SK-N-SH (cell line): ENCODE data around the gene SLC16A10. TPM values are rescaled to one million over a fixed set of nuclear protein-coding genes. Genes with fewer than 3 reads are reported as not detected.

ENCODE experiments used
- CTCF ChIA-PET: fragments of 300-600, 350-600 bp; formaldehyde crosslinking; extraction: SDS; loops from one replicate; lab custom pipeline; 2021; lab: Yijun Ruan, JAX
- POLR2A ChIA-PET: fragments of 350-600 bp; sonication (Branson Sonifier 250); formaldehyde crosslinking; extraction: SDS; loops from one replicate; lab custom pipeline; 2020; ENCODE audit warnings: antibody characterized with exemption, inconsistent platforms; lab: Yijun Ruan, JAX
- DNase-seq: peaks from one replicate; pipeline ENCODE4 v3.0.0; 2012
- H2AFZ ChIP-seq: fragments of 200-600 bp; sonication (generic); 2 replicates; pipeline ENCODE4 v1.8.1; 2016; ENCODE audit warnings: antibody characterized with exemption, mild to moderate bottlenecking, low read depth
- H3F3A ChIP-seq: fragments of 200-600 bp; sonication (generic); replicated peaks from 2 replicates; pipeline ENCODE3; 2016; ENCODE audit warnings: antibody characterized with exemption, mild to moderate bottlenecking; ENCODE audit not compliant: insufficient read depth
- H3K27ac ChIP-seq, 2 experiments: fragments of 200-500 bp in 1 of 2; fragments of 200-600 bp in 1 of 2; sonication (Bioruptor generic) in 1 of 2; sonication (generic), shearing (Covaris generic) in 1 of 2; 2 replicates each; pipeline versions ENCODE4 v1.5.1 to v1.6.1; 2014 to 2016; ENCODE audit warnings: low read depth in 2 of 2, inconsistent platforms in 1 of 2, low read length in 1 of 2, mild to moderate bottlenecking in 1 of 2, mixed read lengths in 1 of 2
- H3K27me3 ChIP-seq: fragments of 200-600 bp; sonication (generic), shearing (Covaris generic); 2 replicates; pipeline ENCODE4 v1.6.1; 2016; ENCODE audit warnings: mixed run types; ENCODE audit not compliant: insufficient read depth
- H3K36me3 ChIP-seq, 2 experiments: fragments of 200-500 bp in 1 of 2; fragments of 200-600 bp in 1 of 2; sonication (Bioruptor generic) in 1 of 2; sonication (generic) in 1 of 2; replicated peaks in 1 of 2; 2 replicates each; pipeline versions ENCODE3 to v1.5.1; 2014 to 2016; ENCODE audit warnings: low read length in 1 of 2, mild to moderate bottlenecking in 1 of 2; ENCODE audit not compliant: insufficient read depth in 2 of 2, control insufficient read depth in 1 of 2
- H3K4me1 ChIP-seq, 2 experiments: fragments of 200-500 bp in 1 of 2; fragments of 200-600 bp in 1 of 2; sonication (Bioruptor generic) in 1 of 2; sonication (generic), shearing (Covaris generic) in 1 of 2; 2 replicates each; pipeline versions ENCODE4 v1.5.1 to v1.6.1; 2014 to 2016; ENCODE audit warnings: low read depth in 1 of 2, low read length in 1 of 2, mixed run types in 1 of 2; ENCODE audit not compliant: insufficient read depth in 2 of 2, control insufficient read depth in 1 of 2
- H3K4me2 ChIP-seq: fragments of 200-600 bp; sonication (generic), shearing (Covaris generic); 2 replicates; pipeline ENCODE4 v1.6.1; 2017; ENCODE audit warnings: mixed run types
- H3K4me3 ChIP-seq, 2 experiments: fragments of 200-500 bp in 1 of 2; fragments of 200-600 bp in 1 of 2; sonication (Bioruptor generic) in 1 of 2; sonication (generic), shearing (Covaris generic) in 1 of 2; 2 replicates each; pipeline versions ENCODE4 v1.5.1 to v1.8.1; 2014 to 2016; ENCODE audit warnings: low read depth in 2 of 2, inconsistent platforms in 1 of 2, low read length in 1 of 2, mild to moderate bottlenecking in 1 of 2, mixed read lengths in 1 of 2, moderate library complexity in 1 of 2
- H3K79me2 ChIP-seq: fragments of 200-600 bp; sonication (generic); 2 replicates; pipeline ENCODE4 v1.8.1; 2017; ENCODE audit warnings: mild to moderate bottlenecking; ENCODE audit not compliant: insufficient read depth
- H3K9ac ChIP-seq: fragments of 200-600 bp; sonication (generic); 2 replicates; pipeline ENCODE4 v1.6.1; 2017; ENCODE audit warnings: mixed run types
- H3K9me2 ChIP-seq: fragments of 200-600 bp; sonication (generic); 2 replicates; pipeline ENCODE4 v1.6.1; 2017; ENCODE audit warnings: mixed run types
- H3K9me3 ChIP-seq: fragments of 200-600 bp; sonication (generic); 2 replicates; pipeline ENCODE4 v1.6.1; 2017; ENCODE audit warnings: mixed run types, mild to moderate bottlenecking, moderate library complexity
- H4K20me1 ChIP-seq: fragments of 200-600 bp; sonication (generic); 2 replicates; pipeline ENCODE4 v1.6.1; 2017; ENCODE audit warnings: mild to moderate bottlenecking, mixed run types; ENCODE audit not compliant: insufficient read depth
- EP300 ChIP-seq, 2 experiments: IDR thresholded peaks; 2 replicates each; pipeline versions ENCODE4 v1.4.0 to v1.6.1; 2012; ENCODE audit warnings: borderline replicate concordance in 1 of 2, low read depth in 1 of 2, low read length in 1 of 2
- MEF2A ChIP-seq: IDR thresholded peaks from 2 replicates; pipeline ENCODE4 v1.4.0; 2012; ENCODE audit warnings: low read depth, borderline replicate concordance
- MXI1 ChIP-seq: IDR thresholded peaks from 2 replicates; pipeline ENCODE4 v1.6.1; 2012; ENCODE audit warnings: mild to moderate bottlenecking, low read depth, low read length, improper control_type of control experiment
- NFIC ChIP-seq: IDR thresholded peaks from 2 replicates; pipeline ENCODE4 v1.4.0; 2012; ENCODE audit warnings: borderline replicate concordance
- NRF1 ChIP-seq: IDR thresholded peaks from 2 replicates; pipeline ENCODE4 v1.6.1; 2012; ENCODE audit warnings: low read depth, mild to moderate bottlenecking, low read length
- POLR2AphosphoS5 ChIP-seq: IDR thresholded peaks from 2 replicates; pipeline ENCODE4 v1.6.1; 2012; ENCODE audit warnings: low read depth, low read length
- RXRA ChIP-seq: IDR thresholded peaks from 2 replicates; pipeline ENCODE4 v1.4.0; 2012; ENCODE audit warnings: low read depth, mild to moderate bottlenecking, borderline replicate concordance
- SMC3 ChIP-seq: IDR thresholded peaks from 2 replicates; pipeline ENCODE4 v1.6.1; 2012; ENCODE audit warnings: low read depth, low read length, improper control_type of control experiment
- TAF1 ChIP-seq: IDR thresholded peaks from 2 replicates; pipeline ENCODE4 v1.6.1; 2012; ENCODE audit warnings: low read depth, mild to moderate bottlenecking, low read length, moderate library complexity, borderline replicate concordance
- TEAD4 ChIP-seq: IDR thresholded peaks from 2 replicates; pipeline ENCODE4 v1.4.0; 2012; ENCODE audit warnings: mild to moderate bottlenecking, borderline replicate concordance; ENCODE audit not compliant: insufficient read depth
- WGBS: methylation state at CpG from one replicate; pipeline ENCODE4 v1.1.6; 2017; ENCODE audit warnings: low lambda C conversion rate; 5-methylcytosine and 5-hydroxymethylcytosine counted together
- polyA plus RNA-seq, 3 experiments: library from polyadenylated mRNA; depleted of rRNA; stranded (reverse); fragments of >200 nt; gene quantifications; 2 replicates each; pipeline ENCODE4 v1.2.3, GENCODE V29; 2012
- TF ChIP-seq, protein P1 (sequence below): IDR thresholded peaks from 2 replicates; pipeline ENCODE4 v1.4.0; 2012; ENCODE audit warnings: low read depth, borderline replicate concordance
- TF ChIP-seq, protein P2 (sequence below): fragments of 150-350 bp; IDR thresholded peaks from 2 replicates; pipeline ENCODE4 v1.6.1; 2016; ENCODE audit warnings: mild to moderate bottlenecking, low read depth, low read length
- TF ChIP-seq, protein P3 (sequence below): IDR thresholded peaks from 2 replicates; pipeline ENCODE4 v1.4.0; 2012; ENCODE audit warnings: low read depth

SLC16A10 gene
- polyA plus RNA-seq, 1 of the 3 experiments (the other 2 are of a cell fraction) = 0.12 TPM

DNA sequence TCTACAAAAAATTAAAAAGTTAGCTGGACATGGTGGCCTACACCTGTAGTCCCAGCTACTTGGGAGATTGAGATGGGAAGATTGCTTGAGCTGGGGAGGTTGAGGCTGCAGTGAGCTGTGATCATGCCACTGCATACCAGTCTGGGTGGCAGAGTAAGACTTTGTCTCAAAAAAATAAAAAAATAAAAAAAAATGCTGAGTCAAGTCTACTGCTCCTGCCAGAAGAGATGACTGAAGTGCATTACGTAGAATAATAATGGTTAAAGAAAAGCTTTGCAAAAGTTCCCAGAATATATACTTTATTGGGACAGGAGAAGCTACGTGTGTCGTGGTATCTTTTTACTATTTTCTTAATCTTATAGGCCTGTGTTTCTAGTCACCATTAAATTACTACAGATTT lies 125.3 kb downstream of the SLC16A10 start (continued):
- TF ChIP-seq MEF2A = no peak
- TF ChIP-seq, protein P1, sequence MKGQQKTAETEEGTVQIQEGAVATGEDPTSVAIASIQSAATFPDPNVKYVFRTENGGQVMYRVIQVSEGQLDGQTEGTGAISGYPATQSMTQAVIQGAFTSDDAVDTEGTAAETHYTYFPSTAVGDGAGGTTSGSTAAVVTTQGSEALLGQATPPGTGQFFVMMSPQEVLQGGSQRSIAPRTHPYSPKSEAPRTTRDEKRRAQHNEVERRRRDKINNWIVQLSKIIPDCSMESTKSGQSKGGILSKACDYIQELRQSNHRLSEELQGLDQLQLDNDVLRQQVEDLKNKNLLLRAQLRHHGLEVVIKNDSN = no peak
- TF ChIP-seq NRF1 = no peak
- no peak for TF ChIP-seq POLR2AphosphoS5

DNA sequence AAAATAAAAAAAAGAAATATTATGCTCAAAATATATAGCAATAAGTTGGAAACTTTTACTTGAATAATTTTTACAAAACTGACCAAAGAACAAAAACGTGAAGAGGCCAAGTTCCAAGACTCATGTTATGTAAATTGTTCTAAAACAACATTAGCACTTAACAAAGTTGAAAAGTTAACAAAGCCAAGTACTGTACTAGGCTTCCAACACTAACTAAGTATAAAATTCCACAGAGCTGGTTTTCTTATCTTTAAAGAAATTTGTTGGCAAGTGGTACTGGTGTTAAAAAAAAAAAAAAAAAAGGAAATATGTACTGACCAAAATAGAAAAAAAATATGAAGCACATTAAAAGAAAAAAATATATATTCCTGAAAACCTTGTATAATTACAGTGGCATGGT lies 127.8 kb downstream of the SLC16A10 start:
- CTCF ChIA-PET = interaction anchor here (1.4 kb wide), 1 partner anchor 158 kb away, joined by 7 read pairs; no protein-coding TSS in a partner anchor
- Histone ChIP-seq H3K9me3 (no peaks in the 10 kb centered on the region), H3K9ac (no peak overlapping the region), H3K27ac (no peak overlapping the region), H4K20me1 (no peaks in the 10 kb centered on the region), H3K36me3 (no peaks in the 10 kb centered on the region), H3K4me3 (no peak overlapping the region)
- DNase-seq = no peak
- WGBS = 70% methylated on average over 1 of the region's 1 CpG
- TF ChIP-seq NFIC = no peak
- no peak for TF ChIP-seq RXRA
- TF ChIP-seq, protein P2, sequence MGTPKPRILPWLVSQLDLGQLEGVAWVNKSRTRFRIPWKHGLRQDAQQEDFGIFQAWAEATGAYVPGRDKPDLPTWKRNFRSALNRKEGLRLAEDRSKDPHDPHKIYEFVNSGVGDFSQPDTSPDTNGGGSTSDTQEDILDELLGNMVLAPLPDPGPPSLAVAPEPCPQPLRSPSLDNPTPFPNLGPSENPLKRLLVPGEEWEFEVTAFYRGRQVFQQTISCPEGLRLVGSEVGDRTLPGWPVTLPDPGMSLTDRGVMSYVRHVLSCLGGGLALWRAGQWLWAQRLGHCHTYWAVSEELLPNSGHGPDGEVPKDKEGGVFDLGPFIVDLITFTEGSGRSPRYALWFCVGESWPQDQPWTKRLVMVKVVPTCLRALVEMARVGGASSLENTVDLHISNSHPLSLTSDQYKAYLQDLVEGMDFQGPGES = no peak
- no peak for TF ChIP-seq TAF1
- TF ChIP-seq, all 33 proteins: peak for 0
- H3K27me3 ChIP-seq = no peaks in the 10 kb centered on the region
- peaks cover 0 to 2% of the 10 kb centered on the region in 2 experiments; a peak in 1 of 4 replicates for H3K4me1 ChIP-seq
- no peaks in the 10 kb centered on the region for H3K9me2 ChIP-seq
- no peaks in the 10 kb centered on the region for H3K79me2 ChIP-seq
- H2AFZ ChIP-seq = no peak overlapping the region
- no peaks in the 10 kb centered on the region for H3F3A ChIP-seq
- H3K4me2 ChIP-seq = no peak overlapping the region
- POLR2A ChIA-PET = no interaction called here

DNA sequence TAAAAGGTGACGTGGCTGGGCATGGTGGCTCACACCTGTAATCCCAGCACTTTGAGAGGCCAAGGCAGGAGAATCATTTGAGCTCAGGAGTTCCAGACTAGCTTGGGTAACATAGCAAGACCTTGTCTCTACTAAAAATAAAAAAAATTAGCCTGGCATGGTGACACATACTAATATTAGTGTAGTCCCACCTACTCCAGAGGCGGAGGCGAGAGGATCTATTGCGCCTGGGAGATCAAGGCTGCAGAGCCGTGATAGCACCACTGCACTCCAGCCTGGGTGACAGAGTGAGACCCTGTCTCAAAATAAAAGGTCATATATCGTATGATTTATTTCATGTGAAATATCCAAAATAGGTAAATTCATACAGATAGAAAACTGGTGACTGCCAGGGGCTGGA lies 132.5 kb downstream of the SLC16A10 start:
- no peak overlapping the region for H3K4me3 ChIP-seq
- H3K36me3 ChIP-seq = no peaks in the 10 kb centered on the region
- H3K9me3 ChIP-seq = no peaks in the 10 kb centered on the region
- peaks cover 0 to 2% of the 10 kb centered on the region in 2 experiments; a peak in 1 of 4 replicates for H3K4me1 ChIP-seq
- no peaks in the 10 kb centered on the region for H4K20me1 ChIP-seq
- no peaks in the 10 kb centered on the region for H3F3A ChIP-seq
- DNase-seq = no peak
- no peak for TF ChIP-seq EP300 (IDR thresholded peaks at IDR 0.05; ENCODE audit: borderline replicate concordance in 1 of 2, low read depth in 1 of 2, low read length in 1 of 2)
- TF ChIP-seq TEAD4 = no peak
- TF ChIP-seq MXI1 = no peak
- no peak for TF ChIP-seq SMC3
- TF ChIP-seq, protein P2 = no peak
- TF ChIP-seq, protein P3, sequence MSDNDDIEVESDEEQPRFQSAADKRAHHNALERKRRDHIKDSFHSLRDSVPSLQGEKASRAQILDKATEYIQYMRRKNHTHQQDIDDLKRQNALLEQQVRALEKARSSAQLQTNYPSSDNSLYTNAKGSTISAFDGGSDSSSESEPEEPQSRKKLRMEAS = no peak
- TF ChIP-seq, all 33 proteins: peak for 0
- CTCF ChIA-PET = interaction anchor here (0.9 to 4.0 kb wide), 3 partner anchors 8 to 209 kb away, joined by 3 to 19 read pairs (median 4); no protein-coding TSS in a partner anchor
- H3K4me2 ChIP-seq = no peak overlapping the region
- H2AFZ ChIP-seq = no peak overlapping the region
- no peaks in the 10 kb centered on the region for H3K27me3 ChIP-seq
- no peak overlapping the region for H3K9ac ChIP-seq
- POLR2A ChIA-PET = no interaction called here
- WGBS = 93% methylated on average over 6 of the region's 6 CpGs
- no peaks in the 10 kb centered on the region for H3K79me2 ChIP-seq
- no peaks in the 10 kb centered on the region for H3K9me2 ChIP-seq
- H3K27ac ChIP-seq = no peak overlapping the region
